CD1c-positive myeloid dendritic cell (primary cell): ENCODE data around the gene TOPORS.
"Not testable (repeated sequence)": the region's sequence is repeated elsewhere in the genome, so short reads cannot be mapped to it uniquely, and the experiment has no call there.

Experiments used
- DNase-seq: peaks from one replicate; pipeline ENCODE4 v3.0.0-alpha.2; 2016; ENCODE audit errors: extremely low spot score

Gene TOPORS

DNA sequence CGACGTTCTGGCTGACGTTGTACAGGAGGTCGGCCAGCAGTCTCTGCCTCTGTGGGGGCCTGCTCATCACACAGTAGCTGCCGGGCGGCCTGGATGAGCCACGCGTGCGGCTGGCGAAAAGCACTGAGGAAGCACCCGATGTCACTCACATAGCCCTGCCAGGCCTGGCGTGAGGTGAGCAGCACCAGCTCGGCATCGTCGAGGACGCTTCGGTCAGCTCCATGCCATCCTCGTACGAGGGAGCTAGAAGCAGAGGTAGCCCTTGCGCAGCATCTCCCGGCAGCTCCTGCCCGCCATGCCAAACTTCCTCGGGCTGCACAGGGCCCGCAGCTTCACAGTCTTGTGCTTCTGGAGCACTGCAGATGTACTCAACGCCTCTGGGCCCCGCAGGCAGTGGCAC is 14.4 kb upstream of the TOPORS start:
- DNase-seq, result no peak

DNA sequence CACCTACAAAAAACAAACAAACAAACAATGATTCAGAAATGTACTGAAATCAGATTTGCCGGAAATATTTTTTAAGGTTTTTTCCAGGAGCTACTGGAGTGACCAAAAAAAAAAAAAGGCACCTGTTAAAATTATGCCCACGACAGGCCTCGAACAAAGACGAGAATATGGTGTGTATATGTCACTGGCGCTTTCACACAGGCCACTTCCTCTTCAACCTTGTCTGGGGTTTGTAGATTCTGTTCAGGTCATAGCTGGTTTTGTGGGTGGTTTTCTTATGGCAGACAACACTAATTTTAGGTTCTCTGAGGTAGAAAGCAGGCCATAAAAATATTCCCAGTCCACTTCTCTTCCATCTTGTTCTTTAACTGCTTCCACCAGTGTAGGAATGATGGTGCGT is 13.6 kb upstream of the TOPORS start:
- DNase-seq, result no peak

DNA sequence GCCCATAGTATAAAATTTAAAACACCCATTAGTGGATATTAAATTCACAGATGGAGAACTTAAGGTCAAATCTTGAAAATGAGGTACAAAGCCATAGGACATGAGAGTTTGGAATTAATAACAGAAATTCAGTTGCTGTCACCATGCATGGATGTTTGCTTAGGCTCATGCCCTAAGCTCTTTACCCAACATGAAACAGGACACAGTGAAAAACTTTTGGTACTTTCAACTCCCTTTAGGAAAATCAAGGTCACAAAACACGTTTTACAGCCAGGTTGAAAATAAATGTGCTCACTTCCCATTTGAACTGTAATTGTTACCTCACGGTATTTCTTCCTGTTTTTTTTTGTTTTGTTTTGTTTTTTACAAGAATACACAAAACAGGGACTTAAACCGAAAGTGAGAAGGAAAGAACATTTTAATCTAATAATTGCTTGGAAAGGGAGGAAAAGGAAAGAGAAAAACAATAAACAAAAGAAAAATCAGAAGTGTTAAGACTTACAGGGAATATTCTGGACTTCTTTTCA is 6.1 kb upstream of the TOPORS start:
- DNase-seq, result peak; percentile 52

DNA sequence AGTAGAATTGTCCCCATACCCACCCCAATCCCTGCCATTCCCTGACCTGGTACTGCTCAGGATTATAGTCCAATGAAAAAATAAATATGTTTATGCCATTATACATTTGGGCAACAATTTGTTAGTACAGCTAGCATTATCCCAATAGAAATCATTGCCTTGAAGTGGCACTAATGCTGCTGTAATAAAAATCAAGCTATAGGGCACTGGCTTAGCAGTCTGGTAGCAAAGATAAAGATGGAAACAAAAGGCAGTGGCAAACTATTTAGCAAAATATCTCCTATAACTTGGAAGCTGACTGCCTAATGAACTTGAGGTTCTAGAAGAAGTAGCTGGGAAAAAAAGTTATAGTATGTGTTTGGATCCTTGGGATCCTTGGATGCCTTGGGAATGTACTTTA is 2.2 kb upstream of the TOPORS start:
- DNase-seq, result no peak

DNA sequence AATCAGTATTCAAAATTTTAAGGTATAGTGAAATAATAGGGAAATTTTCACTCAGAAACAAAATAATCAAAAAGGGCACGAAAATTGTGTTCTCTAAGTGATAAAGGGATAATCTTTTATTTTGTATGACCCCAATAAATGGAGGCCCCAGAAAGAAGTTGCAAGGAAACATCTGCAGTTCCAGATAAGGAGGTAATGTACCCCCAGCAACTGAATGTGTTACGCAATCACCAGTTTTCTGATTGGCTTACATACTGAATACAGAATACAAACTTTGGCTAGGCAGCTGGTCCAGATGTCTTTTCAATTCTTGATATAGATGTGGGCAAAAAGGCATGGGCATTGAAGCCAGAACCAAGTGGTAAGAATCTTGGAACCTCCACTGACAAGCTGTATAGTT is 1.7 kb upstream of the TOPORS start:
- DNase-seq, result no peak

DNA sequence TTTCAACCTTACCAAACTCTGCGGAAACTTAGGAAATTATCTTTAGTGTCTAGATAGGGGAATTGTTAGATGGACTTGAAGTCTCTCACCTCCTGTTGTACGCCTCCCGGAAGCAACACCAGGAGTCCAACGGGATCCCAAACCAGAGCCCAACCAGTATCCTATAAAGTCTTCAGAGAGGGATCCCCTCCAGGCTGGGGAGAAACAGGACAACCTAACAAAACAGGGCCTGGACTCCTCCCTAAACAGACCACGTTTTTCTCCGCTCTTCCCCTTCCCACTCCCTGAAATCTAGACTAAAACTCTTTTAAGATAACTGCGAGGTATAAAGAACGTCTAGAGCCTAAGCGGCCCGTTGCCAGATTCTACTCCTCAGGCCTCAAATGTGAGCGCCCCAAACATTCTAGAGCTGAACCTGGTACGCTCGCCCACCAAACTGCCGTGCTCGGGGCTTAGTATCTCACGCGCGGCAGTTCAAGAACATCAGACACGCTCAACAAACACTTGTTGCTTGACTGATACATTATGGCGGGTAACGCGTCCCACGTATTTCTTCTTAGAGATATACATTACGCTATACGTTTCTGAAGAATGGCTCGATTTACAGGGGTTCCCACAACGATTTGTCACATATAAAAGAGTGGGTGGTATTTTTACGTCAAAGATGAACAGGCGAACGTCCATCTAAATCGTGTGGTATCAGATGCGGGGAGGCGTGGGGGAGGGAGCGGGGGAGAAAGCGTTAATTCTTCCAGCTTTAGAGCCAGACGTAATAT is 922 bp downstream of the TOPORS start:
- peak; percentile 79 for DNase-seq

DNA sequence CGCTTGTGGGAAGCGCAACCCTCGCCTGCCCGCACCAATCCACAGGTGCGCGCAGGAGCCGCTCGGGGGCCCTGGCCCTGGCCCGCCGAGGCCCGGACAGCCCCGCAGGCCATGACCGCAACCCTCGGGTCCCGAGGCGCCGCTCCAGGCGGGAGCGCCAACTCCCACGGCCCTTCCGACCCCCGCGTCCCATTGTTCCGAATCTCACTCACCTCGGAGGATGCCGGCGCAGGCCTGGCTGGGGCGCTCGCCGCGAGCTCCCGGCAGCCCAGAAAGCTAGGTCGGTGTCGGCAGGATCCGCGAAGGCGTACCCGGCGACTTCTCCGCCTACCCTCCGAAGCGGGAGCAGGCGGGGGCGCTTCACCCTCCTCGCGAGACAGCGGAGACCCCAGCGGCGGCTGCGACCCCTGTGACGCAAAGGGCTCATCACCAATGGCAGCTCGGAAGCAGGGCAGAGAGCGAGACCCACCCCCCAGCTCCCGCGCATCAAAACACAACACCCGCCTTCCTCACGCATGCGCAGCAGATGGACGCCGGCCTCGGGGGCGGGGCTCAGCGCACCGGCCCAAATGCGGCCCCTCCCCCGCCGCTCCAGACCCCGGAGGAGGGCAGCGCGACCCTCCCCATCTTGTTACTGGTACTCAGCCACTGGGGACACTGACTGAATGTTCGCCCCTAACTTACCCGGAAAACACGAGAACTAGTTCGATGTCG is 1.7 kb downstream of the TOPORS start:
- peak; percentile 91 for DNase-seq

DNA sequence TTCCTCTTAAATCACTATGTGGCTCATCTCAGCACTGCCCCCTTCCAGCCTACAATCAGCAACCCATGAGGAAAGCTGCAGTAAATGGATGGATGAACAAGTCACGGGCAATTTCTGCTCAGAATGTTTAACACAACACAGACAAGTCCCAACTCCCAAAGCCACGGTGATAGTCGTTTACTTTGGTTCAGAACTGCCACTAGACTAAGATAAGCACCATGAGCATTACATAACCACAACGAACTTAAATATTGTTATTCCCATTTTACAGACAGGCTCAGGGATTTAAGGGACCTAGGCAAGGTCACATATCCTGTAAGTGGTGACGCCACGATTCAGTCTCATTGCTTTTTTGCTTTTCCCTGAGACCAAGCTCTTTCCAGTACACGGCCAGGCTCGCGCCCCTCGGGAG is 2.2 kb downstream of the TOPORS start:
- peak; percentile 11 for DNase-seq

DNA sequence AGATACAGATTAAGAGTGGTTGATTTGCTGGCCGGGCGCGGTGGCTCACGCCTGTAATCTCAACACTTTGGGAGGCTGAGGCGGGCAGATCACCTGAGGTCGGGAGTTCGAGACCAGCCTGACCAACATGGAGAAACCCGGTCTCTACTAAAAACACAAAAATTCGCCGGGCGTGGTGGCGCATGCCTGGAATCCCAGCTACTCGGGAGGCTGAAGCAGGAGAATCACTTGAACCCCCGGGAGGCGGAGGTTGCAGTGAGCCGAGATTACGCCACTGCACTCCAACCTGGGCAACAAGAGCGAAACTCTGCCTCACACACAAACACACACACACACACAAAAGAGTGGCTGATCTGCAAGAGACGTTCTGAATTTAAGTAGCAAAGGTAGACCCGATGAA is 4.2 kb downstream of the TOPORS start:
- DNase-seq, result not testable (repeated sequence)

DNA sequence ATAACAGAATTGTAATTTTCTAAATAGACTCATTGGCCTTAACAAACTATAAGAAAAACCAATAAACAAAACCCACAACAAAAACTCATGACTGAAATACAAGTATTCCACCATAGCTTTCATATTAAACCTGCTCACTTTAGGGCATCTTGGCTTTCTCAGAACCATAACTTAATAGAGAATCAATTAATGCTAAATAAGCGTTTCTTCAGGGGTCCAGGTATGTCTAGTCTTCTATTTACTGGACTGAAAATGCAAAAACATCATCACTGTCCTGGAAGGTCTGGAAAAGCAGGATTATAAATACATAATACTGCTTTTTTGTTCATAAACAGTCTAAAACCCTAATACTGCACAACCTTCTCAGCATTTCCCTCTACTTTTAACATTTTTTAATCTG is 6.5 kb downstream of the TOPORS start:
- no peak for DNase-seq

DNA sequence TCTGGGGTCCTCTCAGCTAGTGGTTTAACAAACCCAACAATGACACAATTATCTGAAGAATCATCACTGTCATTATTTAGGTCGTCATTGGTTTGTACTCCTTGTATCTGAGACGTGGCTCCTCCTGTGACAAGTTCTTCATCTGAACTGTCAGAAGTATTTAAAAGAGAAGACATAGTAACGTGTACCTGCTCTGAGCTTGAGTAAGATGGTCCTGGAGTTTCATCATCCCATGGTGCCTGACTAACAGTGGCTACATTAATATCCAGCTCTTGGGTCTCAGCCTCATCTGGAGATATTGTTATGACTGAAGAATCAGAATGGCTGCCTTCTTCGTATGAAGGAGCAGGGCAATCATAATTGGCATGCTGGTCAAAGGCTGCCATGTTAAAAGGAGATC is 9.3 kb downstream of the TOPORS start:
- DNase-seq, result no peak

DNA sequence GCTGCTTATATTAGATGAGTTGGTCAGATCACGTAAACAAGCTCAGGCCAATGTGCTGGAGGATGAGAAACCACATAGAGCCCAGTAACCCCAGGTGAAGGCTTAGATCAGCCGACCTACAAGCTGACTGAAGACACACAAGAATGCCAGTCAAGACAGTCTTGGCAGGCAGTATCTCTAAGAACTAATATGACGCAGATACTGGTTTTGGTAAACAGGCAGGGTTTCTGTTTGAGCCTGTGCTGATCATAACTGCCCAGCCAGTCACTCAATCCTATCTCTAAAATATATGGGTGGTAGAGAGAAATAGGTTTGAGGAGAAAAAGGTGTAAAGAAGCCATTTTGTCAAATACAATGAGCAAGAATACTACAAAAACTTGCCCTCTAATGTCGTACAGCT is 18.6 kb downstream of the TOPORS start:
- no peak for DNase-seq

DNA sequence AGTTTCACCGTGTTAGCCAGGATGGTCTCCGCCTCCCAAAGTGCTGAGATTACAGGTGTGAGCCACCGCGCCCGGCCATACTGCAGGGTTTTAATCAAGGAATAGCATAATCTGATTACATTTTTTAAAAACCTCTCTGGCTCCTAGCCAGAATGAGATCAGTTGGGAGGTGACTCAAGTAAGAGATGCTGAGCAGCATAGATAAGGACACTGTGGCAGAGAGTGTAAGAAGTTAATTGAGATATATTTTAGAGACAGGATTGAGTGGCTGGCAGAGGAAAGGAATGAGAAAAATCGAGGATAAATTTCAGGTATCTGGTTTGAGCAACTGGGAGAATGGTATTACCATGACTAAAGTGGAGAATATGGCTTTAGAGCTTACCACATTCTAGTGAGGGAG is 19.1 kb downstream of the TOPORS start:
- DNase-seq, result no peak

DNA sequence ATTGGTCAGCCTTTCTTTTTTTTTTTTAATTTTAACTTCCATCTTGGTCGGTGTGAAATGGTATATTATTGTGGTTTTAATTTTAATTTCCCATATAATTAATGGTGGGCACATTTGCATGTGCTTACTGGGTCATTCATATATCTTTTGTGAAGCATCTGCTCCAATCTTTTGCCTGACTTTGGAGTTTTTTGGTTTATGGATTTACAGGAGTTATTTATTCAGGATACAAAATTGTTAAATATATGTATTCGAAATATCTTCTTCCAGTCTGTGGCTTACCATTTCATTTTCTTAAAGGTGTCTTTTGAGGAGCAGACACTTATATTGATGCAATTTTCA is 25.7 kb downstream of the TOPORS start:
- DNase-seq, result no peak

DNA sequence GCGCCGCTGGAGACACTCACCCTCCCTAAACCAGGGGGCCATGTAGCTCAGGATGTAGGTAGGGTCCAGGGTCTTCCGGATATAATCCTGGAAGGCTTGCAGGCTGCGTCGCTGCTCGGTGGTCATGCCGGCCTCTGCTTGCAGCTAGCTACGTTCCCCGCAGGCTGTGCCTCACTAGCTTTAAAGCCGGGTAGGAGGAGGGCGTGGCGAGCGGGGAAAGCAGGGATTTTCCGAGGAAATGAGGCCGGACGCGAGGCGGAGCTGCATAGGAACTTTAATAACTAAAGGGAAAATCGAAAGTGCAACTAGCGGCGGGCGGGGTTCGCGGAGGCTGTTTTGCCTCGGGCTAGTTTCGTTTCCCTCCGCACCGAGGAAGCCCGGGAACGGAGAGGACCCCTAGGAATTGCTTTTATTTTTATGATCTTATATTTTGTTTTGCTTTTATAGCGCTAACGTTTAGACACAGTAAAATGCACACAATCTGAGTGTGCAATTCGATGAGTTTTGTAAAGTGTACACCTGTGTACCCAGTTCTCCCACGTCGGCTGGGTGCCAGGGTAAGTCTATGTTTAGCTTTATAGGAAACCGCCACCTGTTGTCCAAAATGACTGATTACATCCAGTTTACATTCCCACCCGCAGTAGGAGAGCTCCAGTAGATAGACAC is 26.2 kb downstream of the TOPORS start, which contains the start of gene RIGI:
Gene RIGI, minus strand, starts transcription at position 156 of the 666 bp plus-strand sequence. Its CDS starts 30 bp downstream, at position 126.
- DNase-seq, result peak; percentile 94

DNA sequence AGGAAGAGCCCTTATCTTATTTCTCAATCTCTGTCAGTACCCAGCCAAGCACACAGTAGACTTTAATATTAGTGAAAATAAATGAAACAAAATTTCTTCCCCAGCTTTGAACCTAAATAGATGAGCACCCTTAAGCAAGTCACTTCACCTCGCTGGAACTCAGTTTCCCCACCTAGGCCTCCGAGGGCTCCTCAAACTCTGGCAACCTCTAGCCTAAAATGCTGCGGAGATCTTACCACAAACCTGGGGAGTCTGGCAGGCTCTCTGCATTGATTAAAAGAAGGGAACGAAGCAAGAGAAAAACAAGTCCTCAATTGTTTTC is 26.7 kb downstream of the TOPORS start:
- DNase-seq, result no peak

DNA sequence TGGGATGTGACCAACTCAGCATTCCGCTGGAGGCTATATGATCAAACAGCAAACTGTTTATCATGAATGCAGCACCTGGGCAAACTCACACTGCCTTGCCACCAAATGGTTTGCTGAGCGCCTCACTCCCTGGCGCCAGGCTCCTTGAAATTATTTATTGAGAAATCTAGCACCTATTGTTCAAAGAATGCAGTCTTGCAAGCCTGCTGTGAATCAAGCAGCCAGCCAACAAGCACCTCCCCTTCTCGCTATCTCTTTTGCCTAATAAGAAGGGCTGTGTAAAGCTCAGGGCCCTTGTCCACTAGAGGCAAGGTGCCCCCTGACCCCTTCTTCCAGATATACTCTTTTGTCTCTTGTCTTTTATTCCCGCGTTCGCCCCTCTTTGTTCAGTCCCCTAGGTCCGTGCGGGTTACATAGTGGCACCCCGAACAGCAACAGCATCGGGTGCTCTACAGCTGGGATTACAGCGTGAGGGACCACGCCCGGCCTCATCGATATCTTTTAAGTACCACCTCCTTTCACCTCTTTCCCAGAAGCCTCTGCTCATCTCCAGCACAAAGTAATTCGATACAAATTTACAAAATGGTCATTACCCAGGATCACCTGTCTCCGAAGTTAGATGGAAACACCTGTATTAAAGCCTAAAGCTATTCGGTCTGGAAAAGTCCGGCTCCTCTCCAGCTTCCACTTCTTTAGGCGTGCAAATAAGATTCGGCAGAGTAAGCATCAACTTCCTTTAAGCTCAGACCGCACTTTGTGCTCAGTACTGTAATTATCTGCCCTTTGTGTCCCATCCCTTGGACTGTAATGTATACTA is 27.3 kb downstream of the TOPORS start:
- peak; percentile 28 for DNase-seq

DNA sequence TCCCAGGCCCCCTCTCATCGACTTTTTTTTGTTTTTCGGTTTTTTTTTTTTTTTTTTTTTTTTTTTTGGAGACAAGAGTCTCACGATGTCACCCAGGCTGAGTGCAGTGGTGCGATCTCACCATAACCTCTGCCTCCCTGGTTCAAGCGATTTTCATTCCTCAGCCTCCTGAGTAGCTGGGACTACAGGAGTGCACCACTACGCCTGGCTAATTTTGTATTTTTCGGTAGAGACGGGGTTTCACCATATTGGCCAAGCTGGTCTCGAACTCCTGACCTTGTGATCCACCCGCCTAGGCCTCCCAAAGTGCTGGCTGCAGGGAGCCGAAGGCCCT is 27.9 kb downstream of the TOPORS start:
- DNase-seq, result not testable (repeated sequence)

DNA sequence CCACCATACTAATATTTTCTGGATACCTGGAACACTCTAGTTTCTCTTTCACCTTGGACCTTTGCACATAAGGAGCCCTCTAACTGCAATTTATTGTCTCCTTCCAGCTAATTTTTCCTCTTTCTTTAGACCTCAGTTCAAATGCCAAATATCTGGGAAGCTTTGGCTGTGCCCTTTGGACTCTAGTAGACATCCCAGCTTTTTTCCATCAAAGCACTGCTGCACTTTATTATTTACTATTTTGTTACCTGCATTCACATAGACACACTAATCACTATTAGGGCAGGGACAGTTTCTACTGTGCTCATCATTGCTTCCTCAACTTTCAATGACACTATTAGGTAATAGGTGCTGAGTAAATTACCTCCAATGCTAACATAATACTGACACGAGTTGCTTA is 28.5 kb downstream of the TOPORS start:
- DNase-seq, result no peak

DNA sequence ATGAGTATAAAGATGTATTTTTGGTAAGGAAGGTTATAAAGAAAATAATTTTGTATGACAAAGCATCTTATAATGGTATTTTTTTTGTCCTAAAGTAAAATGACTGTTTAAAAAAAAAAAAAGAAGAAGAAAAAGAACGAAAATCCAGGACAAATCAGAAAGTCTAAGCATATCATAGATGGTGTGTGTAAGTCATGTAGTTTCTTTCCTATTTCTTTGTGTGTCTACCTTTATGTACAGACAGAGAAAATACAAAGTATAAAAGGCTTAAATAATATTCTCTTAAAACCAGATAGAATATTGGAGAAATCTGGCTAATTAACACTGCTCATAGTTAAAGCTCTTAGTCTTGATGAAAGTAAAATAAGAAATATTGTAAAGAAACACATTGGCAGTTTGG is 34.1 kb downstream of the TOPORS start:
- no peak for DNase-seq

DNA sequence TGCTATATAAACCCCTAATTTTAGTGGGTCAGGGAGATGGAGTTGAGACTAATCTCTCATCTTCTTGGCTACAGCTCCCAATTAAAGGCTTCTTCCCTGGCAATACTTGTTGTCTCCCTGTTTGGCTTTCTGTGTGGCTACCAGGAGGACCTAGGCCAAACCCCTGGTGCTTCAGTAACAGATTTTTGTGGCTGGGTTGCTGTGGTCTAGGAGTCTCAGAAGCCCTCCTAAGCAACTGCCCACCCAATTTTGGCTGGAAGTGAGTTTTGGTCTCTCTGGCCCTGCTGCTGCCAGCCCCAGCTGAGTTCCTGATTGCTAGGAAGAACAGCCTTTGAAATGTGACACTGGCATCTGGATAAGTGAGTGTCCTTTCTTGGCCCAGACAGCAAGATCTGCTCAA is 36.1 kb downstream of the TOPORS start:
- no peak for DNase-seq

DNA sequence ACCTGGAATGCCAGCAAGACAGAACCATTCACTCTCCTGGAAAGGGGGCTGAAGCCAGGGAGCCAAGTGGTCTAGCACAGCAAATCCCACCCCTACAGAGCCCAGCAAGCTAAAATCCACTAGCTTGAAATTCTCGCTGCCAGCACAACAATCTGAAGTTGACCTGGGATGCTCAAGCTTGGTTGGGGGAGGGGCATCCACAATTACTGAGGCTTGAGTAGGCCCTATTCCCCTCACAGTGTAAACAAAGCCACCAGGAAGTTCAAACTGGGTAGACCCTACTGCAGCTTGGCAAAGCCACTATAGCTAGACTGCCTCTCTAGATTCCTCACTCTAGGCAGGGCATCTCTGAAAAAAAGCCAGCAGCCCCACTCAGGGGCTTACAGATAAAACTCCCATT is 43.7 kb downstream of the TOPORS start:
- DNase-seq, result no peak
